Kidney epithelial cell (primary cell): ENCODE data around the gene UNC13B. TPM values are rescaled to one million over a fixed set of nuclear protein-coding genes. Genes with fewer than 3 reads are reported as not detected.

Experiments used
- DNase-seq: peaks from one replicate; pipeline ENCODE4 v3.0.0-alpha.2; 2010; ENCODE audit warnings: low read depth
- H3K27me3 ChIP-seq: 2 replicates; pipeline ENCODE4 v1.6.0; 2011; ENCODE audit warnings: low read length; ENCODE audit not compliant: control insufficient read depth, insufficient read depth
- H3K36me3 ChIP-seq: 2 replicates; pipeline ENCODE4 v1.5.1; 2011; ENCODE audit warnings: low read length; ENCODE audit not compliant: control insufficient read depth, insufficient read depth
- H3K4me3 ChIP-seq: 2 replicates; pipeline ENCODE4 v1.5.1; 2011; ENCODE audit warnings: low read depth, mild to moderate bottlenecking, control low read depth, low read length
- CTCF ChIP-seq: IDR thresholded peaks from 2 replicates; pipeline ENCODE4 v1.5.1; 2011; ENCODE audit warnings: mild to moderate bottlenecking, moderate library complexity, low read length, control low read depth, inconsistent platforms; ENCODE audit not compliant: insufficient read depth, poor library complexity, severe bottlenecking
- total RNA-seq: library from RNA; depleted of rRNA; stranded (reverse); fragments of >200 nt; gene quantifications from 2 replicates; pipeline ENCODE4 v1.2.3, GENCODE V29; 2015

UNC13B gene
- total RNA-seq, 1 donor from 2014 or later = 30.0 TPM

GRCh38 chr9:35422346-35422745, 260.5 kb downstream of the UNC13B start:
- TF ChIP-seq CTCF = no peak
- H3K36me3 ChIP-seq = no peaks in the 10 kb centered on the region
- no peaks in the 10 kb centered on the region for H3K27me3 ChIP-seq
- no peak overlapping the region for H3K4me3 ChIP-seq
- DNase-seq = no peak

GRCh38 chr9:35422753-35423152, 260.9 kb downstream of the UNC13B start:
- H3K27me3 ChIP-seq = no peaks in the 10 kb centered on the region
- H3K4me3 ChIP-seq = no peak overlapping the region
- no peak for TF ChIP-seq CTCF
- H3K36me3 ChIP-seq = no peaks in the 10 kb centered on the region
- no peak for DNase-seq

- no peak overlapping the region for H3K4me3 ChIP-seq
- TF ChIP-seq CTCF = no peak
- DNase-seq = peak; percentile 60
- no peaks in the 10 kb centered on the region for H3K36me3 ChIP-seq
- H3K27me3 ChIP-seq = no peaks in the 10 kb centered on the region
Observed at GRCh38 chr9:35423499-35423898, 261.7 kb downstream of the UNC13B start.

- no peak for DNase-seq
- no peak for TF ChIP-seq CTCF
- Histone ChIP-seq H3K27me3 (no peaks in the 10 kb centered on the region), H3K4me3 (no peak overlapping the region), H3K36me3 (no peaks in the 10 kb centered on the region)
Observed at GRCh38 chr9:35424356-35425352, 262.8 kb downstream of the UNC13B start.

GRCh38 chr9:35426627-35427026, 264.8 kb downstream of the UNC13B start:
- DNase-seq = no peak
- no peak for TF ChIP-seq CTCF
- no peaks in the 10 kb centered on the region for H3K27me3 ChIP-seq
- H3K36me3 ChIP-seq = no peaks in the 10 kb centered on the region
- no peak overlapping the region for H3K4me3 ChIP-seq
